GM12878 (cell line): Measurements from ENCODE around the gene MATN4. TPM values are rescaled to one million over a fixed set of nuclear protein-coding genes. Genes with fewer than 3 reads are reported as not detected.

Source experiments
- ATAC-seq: fragments of 200-7000 bp; cut with Tn5 transposase; 3 replicates; pipeline ENCODE4 v1.9.1; 2020; ENCODE audit warnings: mild to moderate bottlenecking, moderate library complexity
- BruUV-seq: library from RNA; stranded (reverse); fragments of 400-500 nt; replicated peaks from 2 replicates; lab custom pipeline; 2021; lab: Mats Ljungman, UMichigan
- CTCF ChIA-PET: fragments of 300-600 bp; sonication (Branson Sonifier 250); formaldehyde crosslinking; extraction: SDS; loops from one replicate; lab custom pipeline; 2021; ENCODE audit warnings: inconsistent platforms; lab: Yijun Ruan, JAX
- POLR2A ChIA-PET: fragments of 350-600 bp; formaldehyde crosslinking; extraction: SDS; loops from one replicate; lab custom pipeline; 2021; ENCODE audit warnings: inconsistent platforms; lab: Charles Lee
- RAD21 ChIA-PET: fragments of 300-600 bp; sonication (Branson Sonifier 250); formaldehyde crosslinking; loops from one replicate; lab custom pipeline; 2023; ENCODE audit warnings: antibody characterized with exemption; ENCODE audit not compliant: unreplicated experiment; lab: Charles Lee
- SMC1A ChIA-PET: fragments of 300-600 bp; sonication (Branson Sonifier 250); formaldehyde crosslinking; loops from one replicate; lab custom pipeline; 2023; ENCODE audit not compliant: unreplicated experiment, uncharacterized antibody; lab: Charles Lee
- DNase-seq: peaks from one replicate; pipeline ENCODE4 v3.0.0-alpha.2; 2011; ENCODE audit warnings: low read depth, low spot score
- FAIRE-seq: peaks from 3 replicates; lab custom pipeline; 2011; peaks lifted over from hg19 to GRCh38; lab: Jason Lieb, UNC
- H2AFZ ChIP-seq: 2 replicates; pipeline ENCODE4 v1.6.0; 2011; ENCODE audit warnings: low read depth, low read length, control low read depth; ENCODE audit not compliant: control insufficient read depth
- H3K27ac ChIP-seq: 2 replicates; pipeline ENCODE4 v1.5.1; 2011; ENCODE audit warnings: control low read depth; ENCODE audit not compliant: control insufficient read depth, insufficient read depth
- H3K27me3 ChIP-seq, 2 experiments: replicated peaks in 1 of 2; 2 replicates each; pipeline versions ENCODE4 v1.6.0 to v1.6.1; 2011; ENCODE audit warnings: low read length in 1 of 2; ENCODE audit not compliant: control insufficient read depth in 2 of 2, insufficient read depth in 2 of 2
- H3K36me3 ChIP-seq, 2 experiments: 2 replicates each; pipeline ENCODE4 v1.5.1; 2011; ENCODE audit warnings: low read length in 1 of 2; ENCODE audit not compliant: control insufficient read depth in 2 of 2, insufficient read depth in 2 of 2
- H3K4me1 ChIP-seq: 2 replicates; pipeline ENCODE4 v1.6.1; 2011; ENCODE audit warnings: mild to moderate bottlenecking, low read length, moderate library complexity, mixed read lengths; ENCODE audit not compliant: control insufficient read depth, insufficient read depth
- H3K4me2 ChIP-seq: 2 replicates; pipeline ENCODE4 v1.6.0; 2011; ENCODE audit warnings: control low read depth; ENCODE audit not compliant: control insufficient read depth, insufficient read depth
- H3K4me3 ChIP-seq: fragments of 200-600 bp; sonication (generic); 2 replicates; pipeline ENCODE4 v1.5.1; 2016
- H3K79me2 ChIP-seq: 2 replicates; pipeline ENCODE4 v1.6.0; 2011; ENCODE audit warnings: low read length; ENCODE audit not compliant: control insufficient read depth, insufficient read depth
- H3K9ac ChIP-seq: 2 replicates; pipeline ENCODE4 v1.8.0; 2011; ENCODE audit warnings: low read length, control low read depth, mixed read lengths; ENCODE audit not compliant: control insufficient read depth, insufficient read depth
- H3K9me3 ChIP-seq: replicated peaks from 3 replicates; pipeline ENCODE4 v1.5.1; 2011; ENCODE audit warnings: mild to moderate bottlenecking, low read length; ENCODE audit not compliant: control insufficient read depth, insufficient read depth
- H4K20me1 ChIP-seq: 2 replicates; pipeline ENCODE4 v1.6.0; 2011; ENCODE audit not compliant: control insufficient read depth, insufficient read depth
- BACH1 ChIP-seq: fragments of 450-650 bp; IDR thresholded peaks from 2 replicates; pipeline ENCODE4 v1.6.1; 2017; ENCODE audit warnings: mild to moderate bottlenecking, borderline replicate concordance
- BHLHE40 ChIP-seq, 2 experiments: fragments of 450-650 bp in 1 of 2; IDR thresholded peaks; 2 replicates each; pipeline ENCODE4 v1.6.1; 2011 to 2017; ENCODE audit warnings: low read depth in 2 of 2, borderline replicate concordance in 1 of 2, improper control_type of control experiment in 1 of 2, low read length in 1 of 2, mild to moderate bottlenecking in 1 of 2
- ELK1 ChIP-seq: IDR thresholded peaks from 2 replicates; pipeline ENCODE4 v1.6.1; 2012; ENCODE audit warnings: low read depth, low read length, improper control_type of control experiment
- IRF3 ChIP-seq: fragments of 450-650 bp; IDR thresholded peaks from 2 replicates; pipeline ENCODE4 v1.6.1; 2014; ENCODE audit warnings: mild to moderate bottlenecking
- NFYA ChIP-seq: IDR thresholded peaks from 2 replicates; pipeline ENCODE4 v1.6.1; 2011; ENCODE audit warnings: low read depth, mild to moderate bottlenecking, low read length, improper control_type of control experiment, borderline replicate concordance
- PAX8 ChIP-seq: fragments of 450-650 bp; IDR thresholded peaks from 2 replicates; pipeline ENCODE4 v1.6.1; 2017; ENCODE audit warnings: mild to moderate bottlenecking, moderate library complexity
- PBX3 ChIP-seq: IDR thresholded peaks from 2 replicates; pipeline ENCODE4 v1.6.1; 2011; ENCODE audit warnings: mild to moderate bottlenecking, low read depth, low read length, moderate library complexity; ENCODE audit not compliant: insufficient replicate concordance
- PKNOX1 ChIP-seq: fragments of 450-650 bp; IDR thresholded peaks from 2 replicates; pipeline ENCODE4 v1.6.1; 2016; ENCODE audit warnings: mild to moderate bottlenecking
- POLR2AphosphoS2 ChIP-seq: IDR thresholded peaks from 2 replicates; pipeline ENCODE4 v1.6.1; 2011; ENCODE audit warnings: low read depth, mild to moderate bottlenecking, low read length, improper control_type of control experiment, moderate library complexity
- SMAD5 ChIP-seq: IDR thresholded peaks from 2 replicates; pipeline ENCODE4 v1.6.1; 2016; ENCODE audit warnings: antibody characterized with exemption, low read depth
- SPI1 ChIP-seq: IDR thresholded peaks from 2 replicates; pipeline ENCODE4 v1.6.1; 2011; ENCODE audit warnings: low read depth, mild to moderate bottlenecking, low read length, moderate library complexity, borderline replicate concordance; ENCODE audit not compliant: insufficient read depth
- SREBF1 ChIP-seq: IDR thresholded peaks from 2 replicates; pipeline ENCODE4 v1.6.1; 2012; ENCODE audit warnings: mild to moderate bottlenecking, low read length
- SRF ChIP-seq, 2 experiments: IDR thresholded peaks; 2 replicates each; pipeline ENCODE4 v1.6.1; 2011; ENCODE audit warnings: low read depth in 2 of 2, low read length in 2 of 2, mild to moderate bottlenecking in 1 of 2, moderate library complexity in 1 of 2
- TCF12 ChIP-seq: IDR thresholded peaks from 2 replicates; pipeline ENCODE4 v1.6.1; 2011; ENCODE audit warnings: low read depth, mild to moderate bottlenecking, low read length
- ZBTB4 ChIP-seq: fragments of 450-650 bp; formaldehyde crosslinking; IDR thresholded peaks from 2 replicates; pipeline ENCODE4 v1.4.0; 2022; ENCODE audit warnings: mild to moderate bottlenecking, moderate library complexity
- ZSCAN29 ChIP-seq: fragments of 450-650 bp; IDR thresholded peaks from 2 replicates; pipeline ENCODE4 v1.6.1; 2017; ENCODE audit warnings: mild to moderate bottlenecking, moderate library complexity
- WGBS: methylation state at CpG from one replicate; pipeline ENCODE4 v1.1.6; 2016; ENCODE audit warnings: low lambda C conversion rate; ENCODE audit not compliant: insufficient replicate concordance, insufficient coverage; ENCODE audit errors: missing lambda C conversion rate; 5-methylcytosine and 5-hydroxymethylcytosine counted together
- in situ Hi-C: fragments of 300-500 bp; cut with MboI; formaldehyde crosslinking; loops from 9 replicates; pipeline ENCODE4 v1.14.3; 2018; ENCODE audit warnings: mixed read lengths
- intact Hi-C: fragments of 100-400 bp; cut with micrococcal nuclease; formaldehyde crosslinking; loops from one replicate; pipeline ENCODE4 v1.14.2; 2022; ENCODE audit not compliant: unreplicated experiment
- polyA plus RNA-seq, 11 experiments: library from polyadenylated mRNA; depleted of rRNA in 4 of 11; unstranded in 6 of 11; stranded (reverse) in 5 of 11; fragments of >200 nt; fragmentation: Nextera tagmentation in 4 of 11; fragmentation: Illumina TruSeq in 1 of 11; extraction: Ambion mirVana in 4 of 11; extraction: Trizol in 1 of 11; gene quantifications; 1 replicate in 1 of 11; 2 replicates in 10 of 11; pipeline versions ENCODE4 v1.2.1 to v1.2.3, GENCODE V29; 2011 to 2016; ENCODE audit warnings: inconsistent platforms in 2 of 11, missing spikeins in 2 of 11, low read depth in 1 of 11
- total RNA-seq, 4 experiments: library from RNA; depleted of rRNA in 3 of 4; stranded (reverse); fragments of >200 nt in 3 of 4; fragmentation: Illumina TruSeq in 1 of 4; extraction: Trizol in 1 of 4; gene quantifications; 2 replicates each; pipeline versions ENCODE4 v1.2.1 to v1.2.3, GENCODE V29; 2013 to 2021

MATN4 gene
- total and polyA plus RNA-seq, 10 of the 15 experiments (the other 5 are each of a cell fraction or from before 2014, with no cell fraction given): 0.10 to 0.15 TPM; not detected in 8

GRCh38 chr20:45292343-45292742 lies 15.8 kb downstream of the MATN4 start:
- no peaks in the 10 kb centered on the region for H3K4me1 ChIP-seq
- POLR2A ChIA-PET: interaction anchor here (0.6 kb wide), 1 partner anchor 20 kb away, joined by 4 read pairs; no protein-coding TSS in a partner anchor
- in situ Hi-C loops (no loop called here), intact Hi-C loops (loop anchor here (5.0 kb wide), 4 partner anchors 155 to 255 kb away; no protein-coding TSS in a partner anchor)
- H3K9me3 ChIP-seq: no peaks in the 10 kb centered on the region; the same call in 2 of the 3 replicates
- no peaks in the 10 kb centered on the region for H4K20me1 ChIP-seq
- WGBS: 16% methylated on average over 2 of the region's 2 CpGs
- no peak overlapping the region for H3K9ac ChIP-seq
- CTCF ChIA-PET: interaction anchor here (0.7 to 6.3 kb wide), 21 partner anchors 10 to 479 kb away, joined by 3 to 53 read pairs (median 5); partner anchors contain the start of genes SYS1 and WFDC12
- H3K27ac ChIP-seq: no peak overlapping the region
- no peaks in the 10 kb centered on the region for H3K79me2 ChIP-seq
- peaks cover 6 to 7% of the 10 kb centered on the region in 2 experiments; a peak in 3 of 4 replicates for H3K27me3 ChIP-seq
- no peak overlapping the region for H3K4me2 ChIP-seq
- FAIRE-seq (no peak), ATAC-seq (no peak), DNase-seq (no peak)
- RAD21 ChIA-PET: interaction anchor here (1.0 to 1.3 kb wide), 2 partner anchors 248 to 479 kb away, joined by 3 read pairs; no protein-coding TSS in a partner anchor
- H3K4me3 ChIP-seq: no peak overlapping the region
- BruUV-seq: no TSS peak
- no peaks in the 10 kb centered on the region for H3K36me3 ChIP-seq
- SMC1A ChIA-PET: interaction anchor here (0.6 to 2.9 kb wide), 9 partner anchors 8 to 623 kb away, joined by 3 to 14 read pairs (median 4); no protein-coding TSS in a partner anchor
- H2AFZ ChIP-seq: no peak overlapping the region
- no peak for TF ChIP-seq TCF12
- no peak for TF ChIP-seq BHLHE40 (IDR thresholded peaks at IDR 0.05; ENCODE audit: borderline replicate concordance in 1 of 2, low read depth in 2 of 2, low read length in 1 of 2)
- no peak for TF ChIP-seq ZBTB4 (CRISPR knock-in tag)
- TF ChIP-seq PAX8: no peak
- TF ChIP-seq SPI1: no peak
- no peak for TF ChIP-seq PKNOX1
- no peak for TF ChIP-seq SRF (IDR thresholded peaks at IDR 0.05; ENCODE audit: low read depth in 2 of 2, low read length in 2 of 2)
- no peak for TF ChIP-seq NFYA
- TF ChIP-seq SREBF1: no peak
- no peak for TF ChIP-seq POLR2AphosphoS2
- no peak for TF ChIP-seq PBX3
- no peak for TF ChIP-seq SMAD5
- no peak for TF ChIP-seq BACH1
- no peak for TF ChIP-seq ZSCAN29
- TF ChIP-seq IRF3: no peak
- no peak for TF ChIP-seq ELK1
